K562 treated with DMSO at 1 percent for 12 hours (cell line): ENCODE data around the gene INPPL1. TPM values are rescaled to one million over a fixed set of nuclear protein-coding genes. Genes with fewer than 3 reads are reported as not detected.

Experiments used
- total RNA-seq: library from RNA; unstranded; fragments of 300-600 nt; gene quantifications from 2 replicates; pipeline ENCODE4 v1.2.3, GENCODE V29; 2022; ENCODE audit not compliant: insufficient read depth

Gene INPPL1, protein sequence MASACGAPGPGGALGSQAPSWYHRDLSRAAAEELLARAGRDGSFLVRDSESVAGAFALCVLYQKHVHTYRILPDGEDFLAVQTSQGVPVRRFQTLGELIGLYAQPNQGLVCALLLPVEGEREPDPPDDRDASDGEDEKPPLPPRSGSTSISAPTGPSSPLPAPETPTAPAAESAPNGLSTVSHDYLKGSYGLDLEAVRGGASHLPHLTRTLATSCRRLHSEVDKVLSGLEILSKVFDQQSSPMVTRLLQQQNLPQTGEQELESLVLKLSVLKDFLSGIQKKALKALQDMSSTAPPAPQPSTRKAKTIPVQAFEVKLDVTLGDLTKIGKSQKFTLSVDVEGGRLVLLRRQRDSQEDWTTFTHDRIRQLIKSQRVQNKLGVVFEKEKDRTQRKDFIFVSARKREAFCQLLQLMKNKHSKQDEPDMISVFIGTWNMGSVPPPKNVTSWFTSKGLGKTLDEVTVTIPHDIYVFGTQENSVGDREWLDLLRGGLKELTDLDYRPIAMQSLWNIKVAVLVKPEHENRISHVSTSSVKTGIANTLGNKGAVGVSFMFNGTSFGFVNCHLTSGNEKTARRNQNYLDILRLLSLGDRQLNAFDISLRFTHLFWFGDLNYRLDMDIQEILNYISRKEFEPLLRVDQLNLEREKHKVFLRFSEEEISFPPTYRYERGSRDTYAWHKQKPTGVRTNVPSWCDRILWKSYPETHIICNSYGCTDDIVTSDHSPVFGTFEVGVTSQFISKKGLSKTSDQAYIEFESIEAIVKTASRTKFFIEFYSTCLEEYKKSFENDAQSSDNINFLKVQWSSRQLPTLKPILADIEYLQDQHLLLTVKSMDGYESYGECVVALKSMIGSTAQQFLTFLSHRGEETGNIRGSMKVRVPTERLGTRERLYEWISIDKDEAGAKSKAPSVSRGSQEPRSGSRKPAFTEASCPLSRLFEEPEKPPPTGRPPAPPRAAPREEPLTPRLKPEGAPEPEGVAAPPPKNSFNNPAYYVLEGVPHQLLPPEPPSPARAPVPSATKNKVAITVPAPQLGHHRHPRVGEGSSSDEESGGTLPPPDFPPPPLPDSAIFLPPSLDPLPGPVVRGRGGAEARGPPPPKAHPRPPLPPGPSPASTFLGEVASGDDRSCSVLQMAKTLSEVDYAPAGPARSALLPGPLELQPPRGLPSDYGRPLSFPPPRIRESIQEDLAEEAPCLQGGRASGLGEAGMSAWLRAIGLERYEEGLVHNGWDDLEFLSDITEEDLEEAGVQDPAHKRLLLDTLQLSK
- 42.4 and 90.5 TPM in 2 replicates for total RNA-seq

GRCh38 chr11:72224564-72225410, at the start of gene INPPL1:
Gene INPPL1 (plus strand): TSS chr11:72224767. CDS start chr11:72224985, 218 bp downstream.

DNA sequence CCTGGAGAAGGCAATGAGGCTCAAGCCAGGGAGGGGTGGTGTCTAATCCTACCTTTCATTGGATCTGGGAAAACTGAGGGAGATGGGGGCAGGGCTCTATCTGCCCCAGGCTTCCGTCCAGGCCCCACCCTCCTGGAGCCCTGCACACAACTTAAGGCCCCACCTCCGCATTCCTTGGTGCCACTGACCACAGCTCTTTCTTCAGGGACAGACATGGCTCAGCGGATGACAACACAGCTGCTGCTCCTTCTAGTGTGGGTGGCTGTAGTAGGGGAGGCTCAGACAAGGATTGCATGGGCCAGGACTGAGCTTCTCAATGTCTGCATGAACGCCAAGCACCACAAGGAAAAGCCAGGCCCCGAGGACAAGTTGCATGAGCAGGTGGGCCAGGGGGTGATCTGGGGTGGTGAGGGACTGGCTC, 32.6 kb upstream of the INPPL1 start, which contains the start of gene FOLR1:
Gene FOLR1, plus strand, starts transcription at position 180 of the 421 bp plus-strand sequence. Its CDS starts 34 bp downstream, at position 214.

DNA sequence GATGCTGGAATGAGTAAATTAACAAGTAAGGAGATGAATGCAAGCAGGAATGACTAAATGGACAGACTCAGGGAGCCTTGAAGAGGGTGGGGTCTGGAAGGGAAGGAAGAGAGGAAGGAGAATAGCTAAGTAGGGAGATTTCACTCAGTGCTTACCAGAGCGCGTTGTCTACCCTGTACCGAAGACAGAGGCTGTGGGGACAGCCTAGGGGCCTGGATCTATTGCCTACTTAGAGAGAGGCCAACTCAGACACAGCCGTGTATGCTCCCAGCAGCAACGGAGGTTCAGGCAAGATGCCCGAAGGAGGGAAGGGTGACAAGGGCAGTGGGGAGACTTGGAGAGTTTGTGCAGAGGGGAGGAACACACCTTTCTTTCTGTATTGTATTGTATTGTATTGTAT, 7.9 kb upstream of the INPPL1 start, which contains the start of gene FOLR2:
Gene FOLR2, plus strand, starts transcription at position 157 of the 400 bp plus-strand sequence. CDS start 1,791 bp downstream, outside the sequence.

GRCh38 chr11:72244060-72244360, 19.4 kb downstream of the INPPL1 start, which contains the start of gene PHOX2A:
Gene PHOX2A (minus strand): TSS chr11:72244176. CDS start chr11:72244004, 172 bp downstream.

Other genes with a start within 250 kb of the INPPL1 start
- 4.1 and 11.1 TPM in 2 replicates for gene IL18BP, start 225.9 kb upstream of the INPPL1 start, total RNA-seq
- 67.0 and 140 TPM in 2 replicates for gene NUMA1, start 144.2 kb upstream of the INPPL1 start, total RNA-seq
- 4.2 and 8.4 TPM in 2 replicates for gene LRRC51, start 143.9 kb upstream of the INPPL1 start, total RNA-seq
- gene LAMTOR1, start 121.5 kb upstream of the INPPL1 start, total RNA-seq = 89.8 and 103 TPM in 2 replicates
- gene TOMT, start 118.8 kb upstream of the INPPL1 start, total RNA-seq = not detected in 2 replicates
- 48.3 and 57.6 TPM in 2 replicates for gene ANAPC15, start 112.1 kb upstream of the INPPL1 start, total RNA-seq
- gene FOLR3, start 89.0 kb upstream of the INPPL1 start, total RNA-seq = not detected in 2 replicates
- gene FOLR1, start 32.6 kb upstream of the INPPL1 start, total RNA-seq = 17.4 and 22.8 TPM in 2 replicates
- gene FOLR2, start 8.0 kb upstream of the INPPL1 start, total RNA-seq = not detected in 2 replicates
- not detected in 2 replicates for gene PHOX2A, start 19.4 kb downstream of the INPPL1 start, total RNA-seq
- 7.2 and 15.9 TPM in 2 replicates for gene CLPB, start 209.8 kb downstream of the INPPL1 start, total RNA-seq